ENCODE results near the gene NFIC.

The NFIC gene

DNA sequence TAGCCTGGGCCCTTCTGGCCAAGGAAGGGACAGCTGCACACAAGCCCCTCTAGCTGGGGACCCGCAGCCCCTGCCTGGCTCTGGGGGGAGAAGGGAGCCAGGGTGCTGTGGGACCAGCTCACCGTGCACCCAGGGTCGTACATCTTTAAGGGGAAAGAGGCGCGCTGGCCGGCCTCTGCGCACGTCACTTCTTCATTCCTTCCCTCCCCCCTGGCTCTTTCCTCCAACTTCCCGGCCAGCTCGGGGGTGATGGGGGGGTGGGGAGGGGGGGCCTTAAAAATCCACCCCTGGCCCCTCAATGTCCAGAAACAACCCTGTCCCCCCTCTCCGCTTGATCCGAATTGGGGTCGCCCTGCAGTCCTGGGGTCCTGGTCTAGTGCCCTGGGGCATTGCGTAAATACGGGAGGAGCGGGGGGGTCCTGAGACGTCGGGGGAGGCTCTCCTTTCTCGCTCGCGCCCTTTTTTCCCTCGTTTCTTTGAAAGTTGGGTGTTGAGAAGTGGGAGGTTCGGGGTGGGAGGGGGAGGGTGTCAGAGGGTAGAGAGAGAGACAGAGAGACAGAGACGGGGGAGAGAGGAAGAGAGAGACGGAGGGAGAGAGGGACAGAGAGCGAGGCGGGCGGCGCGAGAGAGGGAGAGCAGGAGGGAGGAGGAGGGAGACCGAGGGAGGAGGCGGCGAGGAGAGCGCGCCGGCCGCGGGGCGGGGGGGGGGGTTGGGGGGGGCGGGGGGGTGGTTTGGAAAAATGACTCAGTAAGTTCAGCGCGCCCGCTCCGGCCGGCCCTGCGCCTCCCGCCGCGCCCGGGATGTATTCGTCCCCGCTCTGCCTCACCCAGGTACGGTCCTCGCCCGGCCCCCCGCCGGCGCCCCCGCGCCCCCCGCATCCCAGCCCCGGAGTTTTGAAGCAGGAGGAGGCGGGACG is at the start of gene NFIC:
Gene NFIC, plus strand, starts transcription at position 748 of the 917 bp plus-strand sequence. Its CDS starts 54 bp downstream, at position 802.
- peaks cover 52% of the 10 kb centered on the region for H3K4me1 ChIP-seq (ENCODE audit: control insufficient read depth, insufficient read depth, low read length)
- H3K9me3 ChIP-seq (ENCODE audit: control insufficient read depth, low read length), result no peaks in the 10 kb centered on the region
- peak within 1 kb of the TSS; percentile 93 for H3K4me3 ChIP-seq (ENCODE audit: low read length)
- no peaks in the 10 kb centered on the region for H3K36me3 ChIP-seq (ENCODE audit: control insufficient read depth, insufficient read depth, low read length, severe bottlenecking)
- DNase-seq (ENCODE audit: low read depth), result peak; percentile 87
- H3K27me3 ChIP-seq (replicated peaks; ENCODE audit: control insufficient read depth, insufficient read depth, low read length), result no peaks in the 10 kb centered on the region
- peak within 1 kb of the TSS; percentile 99 for H3K9ac ChIP-seq (ENCODE audit: low read length)

DNA sequence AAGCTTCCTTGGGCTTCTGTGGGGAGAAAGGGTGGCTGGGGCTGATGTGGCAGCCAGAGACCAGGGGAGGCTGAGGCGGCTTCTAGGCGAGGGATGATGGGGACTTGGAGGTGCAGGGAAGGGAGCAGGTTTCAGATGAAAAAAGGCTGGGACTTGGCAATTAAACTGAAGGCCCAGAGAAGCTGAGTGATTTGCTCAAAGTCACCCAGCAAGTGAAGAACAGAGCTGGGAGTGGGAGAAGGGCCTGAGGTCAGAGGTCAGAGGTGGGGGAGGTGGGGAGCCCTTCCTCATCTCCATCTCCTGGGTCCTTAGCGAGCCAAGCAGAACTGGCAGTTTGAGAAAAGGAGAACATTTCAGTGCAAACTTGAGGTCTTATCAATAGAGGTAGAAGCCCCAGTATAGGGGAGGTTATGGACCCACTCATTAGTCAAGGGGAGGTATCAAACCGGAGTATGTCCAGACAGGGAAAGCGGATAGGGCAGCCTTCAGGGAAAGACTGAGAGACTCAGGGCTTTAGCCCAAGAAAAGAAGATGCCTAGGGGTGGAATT is 49.6 kb upstream of the NFIC start:
- Histone ChIP-seq H3K9me3 (ENCODE audit: control insufficient read depth, low read length) (no peaks in the 10 kb centered on the region), H3K4me1 (ENCODE audit: control insufficient read depth, insufficient read depth, low read length) (peaks cover 5% of the 10 kb centered on the region), H3K4me3 (ENCODE audit: low read length) (no peak overlapping the region), H3K9ac (ENCODE audit: low read length) (no peak overlapping the region), H3K27me3 (replicated peaks; ENCODE audit: control insufficient read depth, insufficient read depth, low read length) (peaks cover 29% of the 10 kb centered on the region), H3K36me3 (ENCODE audit: control insufficient read depth, insufficient read depth, low read length, severe bottlenecking) (no peaks in the 10 kb centered on the region)
- no peak for DNase-seq (ENCODE audit: low read depth)

DNA sequence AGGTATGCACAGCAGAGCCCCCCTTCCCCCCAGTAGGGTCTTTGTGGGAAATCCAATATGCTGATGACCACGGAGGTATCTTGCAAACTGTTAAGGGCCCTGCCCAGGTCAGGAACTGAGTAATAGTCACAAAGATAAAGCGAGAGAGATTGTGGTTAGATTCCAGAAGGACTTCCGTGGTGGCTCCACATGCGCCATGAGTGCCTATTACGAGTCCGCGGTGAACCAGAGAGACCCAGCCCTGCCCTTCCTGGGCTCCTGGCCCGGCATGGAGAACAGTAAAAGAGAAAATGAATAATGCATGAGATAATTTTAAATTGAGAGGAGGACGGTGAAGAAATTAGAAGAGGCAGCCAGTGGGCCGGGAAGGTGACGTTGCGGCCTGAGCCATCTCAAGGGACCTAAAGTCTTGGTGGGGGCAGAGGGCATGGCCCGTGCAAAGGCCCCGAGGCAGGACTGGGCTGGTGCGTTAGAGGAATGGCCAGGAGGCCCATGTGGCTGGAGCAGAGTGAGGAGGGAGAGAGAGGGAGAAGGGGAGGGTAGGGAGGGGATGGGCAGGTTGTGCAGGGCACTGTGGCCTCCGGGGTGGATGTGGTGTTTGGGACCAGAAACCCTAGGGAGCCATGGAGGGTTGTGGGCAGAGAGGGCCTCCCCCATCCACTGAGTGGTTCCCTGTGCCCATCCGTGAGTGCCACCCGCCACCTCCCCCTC is 46.6 kb upstream of the NFIC start:
- DNase-seq (ENCODE audit: low read depth), result no peak
- Histone ChIP-seq H3K4me3 (ENCODE audit: low read length) (no peak overlapping the region), H3K4me1 (ENCODE audit: control insufficient read depth, insufficient read depth, low read length) (peaks cover 5% of the 10 kb centered on the region), H3K36me3 (ENCODE audit: control insufficient read depth, insufficient read depth, low read length, severe bottlenecking) (no peaks in the 10 kb centered on the region), H3K27me3 (replicated peaks; ENCODE audit: control insufficient read depth, insufficient read depth, low read length) (peaks cover 24% of the 10 kb centered on the region), H3K9ac (ENCODE audit: low read length) (no peak overlapping the region), H3K9me3 (ENCODE audit: control insufficient read depth, low read length) (no peaks in the 10 kb centered on the region)

DNA sequence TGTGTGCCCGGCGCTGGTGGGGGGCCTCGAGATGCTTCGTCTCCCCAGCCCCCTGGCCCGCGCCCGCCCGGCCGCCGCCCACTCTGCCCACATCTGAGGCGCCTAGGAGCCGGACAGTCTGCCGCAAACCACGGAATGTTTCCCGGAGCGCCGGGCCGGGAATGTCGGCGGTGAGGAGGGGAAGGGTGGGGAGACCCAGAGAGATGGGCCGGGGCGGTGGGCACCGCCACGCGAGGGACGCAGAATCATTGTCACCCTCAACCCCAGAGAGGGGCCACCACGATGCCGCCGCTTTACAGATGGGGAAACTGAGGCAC is 46.1 kb upstream of the NFIC start:
- Histone ChIP-seq H3K9me3 (ENCODE audit: control insufficient read depth, low read length) (no peaks in the 10 kb centered on the region), H3K4me3 (ENCODE audit: low read length) (no peak overlapping the region), H3K4me1 (ENCODE audit: control insufficient read depth, insufficient read depth, low read length) (peaks cover 5% of the 10 kb centered on the region), H3K27me3 (replicated peaks; ENCODE audit: control insufficient read depth, insufficient read depth, low read length) (peaks cover 24% of the 10 kb centered on the region), H3K9ac (ENCODE audit: low read length) (no peak overlapping the region), H3K36me3 (ENCODE audit: control insufficient read depth, insufficient read depth, low read length, severe bottlenecking) (no peaks in the 10 kb centered on the region)
- no peak for DNase-seq (ENCODE audit: low read depth)

DNA sequence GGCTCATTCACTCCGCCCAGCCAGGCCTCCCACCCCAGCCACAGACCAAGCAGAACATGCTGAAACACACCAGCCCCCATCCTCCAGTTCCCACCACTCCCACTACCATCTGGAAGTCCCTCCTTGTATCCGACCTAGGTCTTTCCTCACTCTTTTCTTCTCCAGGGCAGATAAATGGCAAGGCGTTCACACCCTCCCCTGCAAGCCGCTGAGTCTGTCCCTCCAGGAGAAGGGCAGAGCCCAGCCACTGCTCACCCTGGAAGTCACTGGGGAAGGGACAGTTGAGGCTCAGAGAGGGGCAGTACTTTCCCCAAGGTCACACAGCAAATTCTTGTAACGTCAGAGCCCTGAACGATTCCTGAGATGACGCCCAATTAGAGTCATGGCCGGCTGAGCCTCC is 45.5 kb upstream of the NFIC start:
- Histone ChIP-seq H3K27me3 (replicated peaks; ENCODE audit: control insufficient read depth, insufficient read depth, low read length) (peaks cover 24% of the 10 kb centered on the region), H3K9me3 (ENCODE audit: control insufficient read depth, low read length) (no peaks in the 10 kb centered on the region), H3K36me3 (ENCODE audit: control insufficient read depth, insufficient read depth, low read length, severe bottlenecking) (no peaks in the 10 kb centered on the region), H3K4me3 (ENCODE audit: low read length) (no peak overlapping the region), H3K4me1 (ENCODE audit: control insufficient read depth, insufficient read depth, low read length) (peaks cover 5% of the 10 kb centered on the region), H3K9ac (ENCODE audit: low read length) (no peak overlapping the region)
- DNase-seq (ENCODE audit: low read depth), result no peak

DNA sequence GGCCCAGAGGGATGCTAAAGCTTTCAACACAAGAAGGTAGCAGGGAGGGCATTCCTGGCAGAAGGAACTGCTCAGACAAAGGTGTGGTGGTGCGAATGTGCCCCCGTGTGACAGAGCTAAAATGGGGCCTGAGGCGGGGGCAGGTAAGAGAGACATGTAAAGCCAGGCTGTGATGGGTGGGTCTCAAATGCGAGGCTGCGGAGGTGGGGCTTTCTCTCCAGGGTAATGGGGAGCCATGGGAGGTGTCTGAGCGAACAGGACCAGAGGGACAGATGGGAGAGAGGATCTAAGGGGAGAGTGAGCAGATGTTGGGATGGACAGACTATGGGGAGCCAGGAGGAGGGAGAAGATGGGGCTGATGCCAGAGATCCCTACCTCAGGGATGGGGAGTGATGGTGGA is 44.7 kb upstream of the NFIC start:
- Histone ChIP-seq H3K36me3 (ENCODE audit: control insufficient read depth, insufficient read depth, low read length, severe bottlenecking) (no peaks in the 10 kb centered on the region), H3K4me1 (ENCODE audit: control insufficient read depth, insufficient read depth, low read length) (peaks cover 5% of the 10 kb centered on the region), H3K9ac (ENCODE audit: low read length) (no peak overlapping the region), H3K4me3 (ENCODE audit: low read length) (no peak overlapping the region), H3K9me3 (ENCODE audit: control insufficient read depth, low read length) (no peaks in the 10 kb centered on the region), H3K27me3 (replicated peaks; ENCODE audit: control insufficient read depth, insufficient read depth, low read length) (peaks cover 24% of the 10 kb centered on the region)
- DNase-seq (ENCODE audit: low read depth), result no peak

DNA sequence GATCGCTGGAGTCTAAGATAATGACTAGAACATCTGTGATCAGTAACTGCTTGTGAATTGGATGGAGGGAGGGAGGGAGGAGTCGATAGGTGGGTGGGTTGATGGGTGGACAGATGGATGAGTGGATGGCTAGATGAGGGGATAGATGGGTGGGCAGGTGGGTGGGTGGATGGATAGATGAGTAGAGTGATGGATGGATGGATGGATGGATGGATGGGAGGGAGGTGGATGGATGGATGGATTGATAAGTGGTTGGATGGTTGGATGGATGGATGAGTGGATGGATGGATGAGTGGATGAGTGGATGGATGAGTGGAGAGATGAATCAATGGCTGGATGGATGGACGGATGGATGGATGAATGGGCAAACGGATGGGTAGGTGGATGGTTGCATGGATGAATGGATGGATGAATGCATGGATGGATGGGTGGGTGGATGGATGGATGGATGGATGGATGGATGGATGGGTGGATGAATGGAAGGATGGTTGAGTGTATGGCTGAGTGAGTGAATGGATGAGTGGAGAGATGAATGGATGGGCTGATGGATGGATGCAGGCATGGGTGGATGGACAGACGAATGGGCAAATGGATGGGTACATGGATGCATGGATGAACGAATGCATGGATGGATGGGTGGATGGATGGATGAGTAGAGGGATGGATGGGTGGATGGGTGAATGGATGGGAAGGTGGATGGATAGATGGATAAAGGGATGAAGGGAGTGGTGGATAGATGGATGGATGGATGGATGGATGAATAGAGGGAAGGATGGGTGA is 44.0 kb upstream of the NFIC start:
- no peak overlapping the region for H3K9ac ChIP-seq (ENCODE audit: low read length)
- peaks cover 24% of the 10 kb centered on the region for H3K27me3 ChIP-seq (replicated peaks; ENCODE audit: control insufficient read depth, insufficient read depth, low read length)
- DNase-seq (ENCODE audit: low read depth), result no peak
- peaks cover 5% of the 10 kb centered on the region for H3K4me1 ChIP-seq (ENCODE audit: control insufficient read depth, insufficient read depth, low read length)
- no peak overlapping the region for H3K4me3 ChIP-seq (ENCODE audit: low read length)
- H3K36me3 ChIP-seq (ENCODE audit: control insufficient read depth, insufficient read depth, low read length, severe bottlenecking), result no peaks in the 10 kb centered on the region
- H3K9me3 ChIP-seq (ENCODE audit: control insufficient read depth, low read length), result no peaks in the 10 kb centered on the region

DNA sequence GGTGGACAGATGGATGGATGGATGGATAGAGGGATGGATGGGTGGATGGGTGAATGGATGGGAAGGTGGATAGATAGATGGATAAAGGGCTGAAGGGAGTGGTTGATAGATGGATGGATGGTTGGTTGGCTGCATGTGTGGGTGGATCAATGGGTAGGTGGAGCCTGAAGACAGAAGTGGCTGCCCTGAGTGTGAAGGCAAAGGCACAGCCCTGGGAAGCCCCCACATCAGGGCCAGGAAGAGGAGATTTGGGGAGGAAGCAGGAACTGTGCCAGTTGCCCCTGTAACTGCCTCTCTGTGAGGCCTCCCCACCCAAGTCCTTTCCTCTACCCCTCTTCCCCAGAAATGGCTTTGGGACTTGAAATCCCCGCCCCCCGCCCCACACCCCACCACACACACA is 43.4 kb upstream of the NFIC start:
- Histone ChIP-seq H3K27me3 (replicated peaks; ENCODE audit: control insufficient read depth, insufficient read depth, low read length) (peaks cover 24% of the 10 kb centered on the region), H3K4me1 (ENCODE audit: control insufficient read depth, insufficient read depth, low read length) (peaks cover 5% of the 10 kb centered on the region), H3K4me3 (ENCODE audit: low read length) (no peak overlapping the region), H3K9ac (ENCODE audit: low read length) (no peak overlapping the region), H3K9me3 (ENCODE audit: control insufficient read depth, low read length) (no peaks in the 10 kb centered on the region), H3K36me3 (ENCODE audit: control insufficient read depth, insufficient read depth, low read length, severe bottlenecking) (no peaks in the 10 kb centered on the region)
- no peak for DNase-seq (ENCODE audit: low read depth)

DNA sequence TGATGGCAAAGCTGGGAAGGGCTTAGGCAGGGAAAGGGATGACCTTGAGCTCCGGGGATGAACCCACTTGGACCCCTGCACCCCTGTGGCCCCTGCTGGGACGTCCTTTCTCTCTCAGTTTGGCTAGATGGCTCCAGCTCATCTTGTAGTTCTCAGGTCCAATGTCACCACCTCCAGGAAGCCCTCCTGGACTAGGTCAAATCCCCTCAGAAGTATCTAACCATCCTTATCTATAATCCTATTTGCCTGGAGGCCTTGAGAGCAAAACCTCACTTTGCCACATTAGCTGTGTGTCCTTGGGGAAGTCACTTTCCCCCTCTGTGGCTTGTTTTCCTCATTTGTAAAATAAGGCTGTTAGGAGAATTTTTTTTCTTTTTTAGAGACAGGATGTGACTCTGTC is 42.7 kb upstream of the NFIC start:
- no peak for DNase-seq (ENCODE audit: low read depth)
- Histone ChIP-seq H3K27me3 (replicated peaks; ENCODE audit: control insufficient read depth, insufficient read depth, low read length) (peaks cover 24% of the 10 kb centered on the region), H3K9me3 (ENCODE audit: control insufficient read depth, low read length) (no peaks in the 10 kb centered on the region), H3K4me1 (ENCODE audit: control insufficient read depth, insufficient read depth, low read length) (peaks cover 5% of the 10 kb centered on the region), H3K4me3 (ENCODE audit: low read length) (no peak overlapping the region), H3K9ac (ENCODE audit: low read length) (no peak overlapping the region), H3K36me3 (ENCODE audit: control insufficient read depth, insufficient read depth, low read length, severe bottlenecking) (no peaks in the 10 kb centered on the region)

DNA sequence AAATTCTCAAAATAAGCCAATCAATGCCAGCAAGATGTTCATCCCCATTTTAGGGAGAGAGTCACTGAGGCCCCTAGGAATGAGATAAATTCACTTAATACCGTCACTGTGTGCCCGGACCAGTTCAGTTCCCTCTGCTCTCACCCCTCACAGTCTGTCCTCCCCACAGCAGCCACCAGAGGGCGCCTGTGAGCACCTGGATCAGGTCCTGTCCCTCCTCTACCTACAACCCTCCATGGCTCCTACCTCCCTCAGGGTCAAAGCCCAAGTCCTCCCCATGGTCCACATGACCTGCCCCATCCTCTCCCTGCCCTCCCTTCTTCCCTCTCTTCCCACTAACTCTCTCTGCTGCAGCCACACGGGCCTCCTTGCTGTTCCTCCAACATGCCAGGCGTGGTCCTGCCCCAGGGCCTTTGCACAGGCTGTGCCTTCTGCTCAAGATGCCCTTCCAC is 42.0 kb upstream of the NFIC start:
- H3K4me1 ChIP-seq (ENCODE audit: control insufficient read depth, insufficient read depth, low read length), result peaks cover 5% of the 10 kb centered on the region
- H3K4me3 ChIP-seq (ENCODE audit: low read length), result no peak overlapping the region
- peaks cover 24% of the 10 kb centered on the region for H3K27me3 ChIP-seq (replicated peaks; ENCODE audit: control insufficient read depth, insufficient read depth, low read length)
- no peaks in the 10 kb centered on the region for H3K9me3 ChIP-seq (ENCODE audit: control insufficient read depth, low read length)
- no peak overlapping the region for H3K9ac ChIP-seq (ENCODE audit: low read length)
- DNase-seq (ENCODE audit: low read depth), result peak; percentile 54
- H3K36me3 ChIP-seq (ENCODE audit: control insufficient read depth, insufficient read depth, low read length, severe bottlenecking), result no peaks in the 10 kb centered on the region

DNA sequence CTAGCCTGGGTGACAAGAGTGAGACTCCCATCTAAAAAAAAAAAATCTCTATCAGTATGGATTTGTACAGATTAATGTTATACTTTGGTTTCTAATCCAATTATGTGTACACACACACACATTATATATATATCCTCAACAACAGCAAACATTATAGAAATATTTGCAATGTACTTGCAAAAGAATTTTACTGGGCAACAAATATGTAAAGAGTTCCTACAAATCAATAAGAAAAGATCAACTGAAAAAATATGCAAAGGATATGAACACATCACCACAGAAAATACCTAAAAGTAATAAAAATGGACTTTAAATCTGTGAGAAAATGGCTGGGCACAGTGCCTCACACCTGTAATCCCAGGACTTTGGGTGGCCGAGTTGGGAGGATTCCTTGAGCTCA is 40.9 kb upstream of the NFIC start:
- H3K27me3 ChIP-seq (replicated peaks; ENCODE audit: control insufficient read depth, insufficient read depth, low read length), result peaks cover 19% of the 10 kb centered on the region
- H3K4me1 ChIP-seq (ENCODE audit: control insufficient read depth, insufficient read depth, low read length), result no peaks in the 10 kb centered on the region
- no peaks in the 10 kb centered on the region for H3K36me3 ChIP-seq (ENCODE audit: control insufficient read depth, insufficient read depth, low read length, severe bottlenecking)
- no peaks in the 10 kb centered on the region for H3K9me3 ChIP-seq (ENCODE audit: control insufficient read depth, low read length)
- no peak overlapping the region for H3K4me3 ChIP-seq (ENCODE audit: low read length)
- H3K9ac ChIP-seq (ENCODE audit: low read length), result no peak overlapping the region
- DNase-seq (ENCODE audit: low read depth), result no peak

Data from adipocyte (in vitro differentiated cells).